Measurements from ENCODE around the gene NEURL1.

- no peak for TF ChIP-seq ATF2 (IDR thresholded peaks at IDR 0.05; ENCODE audit: low read length)
- no peak for TF ChIP-seq ETV6 (conservative IDR thresholded peaks at IDR 0.05 in 1 of 2, IDR thresholded peaks at IDR 0.05 in 1 of 2; ENCODE audit: borderline replicate concordance in 1 of 2, low read depth in 1 of 2)
- no peak for TF ChIP-seq CTCF (IDR thresholded peaks at IDR 0.05 in 2 of 3, conservative IDR thresholded peaks at IDR 0.05 in 1 of 3; ENCODE audit: control insufficient read depth in 2 of 3, extremely low read depth in 1 of 3, insufficient read depth in 1 of 3, low read depth in 3 of 3, low read length in 3 of 3)
- no peak for TF ChIP-seq TCF7 (IDR thresholded peaks at IDR 0.05; ENCODE audit: borderline replicate concordance)
- TF ChIP-seq JUNB (IDR thresholded peaks at IDR 0.05): no peak
- TF ChIP-seq RB1 (IDR thresholded peaks at IDR 0.05; ENCODE audit: borderline replicate concordance): no peak
These were observed 103.5 kb downstream of the NEURL1 start for GRCh38 chr10:103597003-103597402.

All from GM12878 (cell line).